DMS 273 treated with DMSO at 0.1 percent for 48 hours (cell line): ENCODE results near the gene KCNB1.

Experiments used
- DNase-seq: peaks from one replicate; lab custom pipeline; 2025; lab: John Stamatoyannopoulos, UW

KCNB1 gene

GRCh38 chr20:49409302-49409974 lies 73.0 kb downstream of the KCNB1 start:
- no peak for DNase-seq

GRCh38 chr20:49408509-49409104 lies 73.9 kb downstream of the KCNB1 start:
- no peak for DNase-seq

GRCh38 chr20:49406666-49407065 lies 75.8 kb downstream of the KCNB1 start:
- no peak for DNase-seq

GRCh38 chr20:49405696-49406095 lies 76.8 kb downstream of the KCNB1 start:
- DNase-seq, result no peak

GRCh38 chr20:49405062-49405683 lies 77.3 kb downstream of the KCNB1 start:
- no peak for DNase-seq

GRCh38 chr20:49404461-49404860 lies 78.0 kb downstream of the KCNB1 start:
- no peak for DNase-seq

GRCh38 chr20:49403911-49404310 lies 78.6 kb downstream of the KCNB1 start:
- DNase-seq, result no peak

- DNase-seq, result no peak
Observed at GRCh38 chr20:49403012-49403411, 79.5 kb downstream of the KCNB1 start.

- DNase-seq, result no peak
Observed at GRCh38 chr20:49400904-49401303, 81.6 kb downstream of the KCNB1 start.

- no peak for DNase-seq
Observed at GRCh38 chr20:49400410-49400809, 82.1 kb downstream of the KCNB1 start.

- no peak for DNase-seq
Observed at GRCh38 chr20:49399329-49399728, 83.1 kb downstream of the KCNB1 start.

- no peak for DNase-seq
Observed at GRCh38 chr20:49398401-49399144, 83.9 kb downstream of the KCNB1 start.

- no peak for DNase-seq
Observed at GRCh38 chr20:49397525-49397924, 84.9 kb downstream of the KCNB1 start.

- DNase-seq, result no peak
Observed at GRCh38 chr20:49396230-49396629, 86.2 kb downstream of the KCNB1 start.

- DNase-seq, result no peak
Observed at GRCh38 chr20:49395659-49396058, 86.8 kb downstream of the KCNB1 start.

- DNase-seq, result no peak
Observed at GRCh38 chr20:49395183-49395582, 87.3 kb downstream of the KCNB1 start.

- DNase-seq, result no peak
Observed at GRCh38 chr20:49394757-49395156, 87.7 kb downstream of the KCNB1 start.

- no peak for DNase-seq
Observed at GRCh38 chr20:49394264-49394663, 88.2 kb downstream of the KCNB1 start.

GRCh38 chr20:49393803-49394202 lies 88.7 kb downstream of the KCNB1 start:
- DNase-seq, result no peak

- no peak for DNase-seq
Observed at GRCh38 chr20:49392745-49393144, 89.7 kb downstream of the KCNB1 start.

- no peak for DNase-seq
Observed at GRCh38 chr20:49391404-49392245, 90.8 kb downstream of the KCNB1 start.

GRCh38 chr20:49389854-49390253 lies 92.6 kb downstream of the KCNB1 start:
- no peak for DNase-seq
